Esophagus squamous epithelium (tissue), 4 donors: ENCODE data around the gene LPAR5.

Experiments
- POLR2A ChIP-seq, 4 donors: fragments of 450-650 bp; IDR thresholded peaks; one replicate each; pipeline ENCODE4 v1.6.1; 2017; ENCODE audit warnings: antibody characterized with exemption in 4 of 4, mild to moderate bottlenecking in 4 of 4, moderate library complexity in 3 of 4
- TF ChIP-seq, protein P1 (sequence below), 6 experiments: fragments of 450-650 bp in 4 of 6; fragments of 200-600 bp in 2 of 6; sonication (generic) in 2 of 6; IDR thresholded peaks; one replicate each; pipeline ENCODE4 v1.5.1; 2016 to 2019; ENCODE audit warnings: antibody characterized with exemption in 6 of 6, mild to moderate bottlenecking in 4 of 6, moderate library complexity in 4 of 6

DNA sequence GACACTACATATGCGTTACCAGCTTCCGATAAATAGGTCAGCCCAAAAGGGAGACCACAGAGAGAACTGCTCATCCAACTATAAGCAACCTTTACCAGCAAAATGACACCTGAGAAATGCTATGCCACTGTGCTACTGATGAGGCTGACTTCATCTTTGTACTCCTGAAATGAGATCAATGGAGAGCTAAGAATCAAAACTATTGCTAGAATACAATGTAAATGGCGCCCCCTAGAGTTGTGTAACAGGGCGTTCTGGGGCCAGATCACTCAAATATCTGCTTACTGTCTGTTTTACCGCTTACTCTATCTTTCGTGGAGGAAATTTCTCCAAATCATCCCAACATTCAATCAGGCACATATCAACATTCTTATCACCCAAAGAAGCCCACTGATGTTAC lies 48.9 kb upstream of the LPAR5 start:
- TF ChIP-seq, protein P1, sequence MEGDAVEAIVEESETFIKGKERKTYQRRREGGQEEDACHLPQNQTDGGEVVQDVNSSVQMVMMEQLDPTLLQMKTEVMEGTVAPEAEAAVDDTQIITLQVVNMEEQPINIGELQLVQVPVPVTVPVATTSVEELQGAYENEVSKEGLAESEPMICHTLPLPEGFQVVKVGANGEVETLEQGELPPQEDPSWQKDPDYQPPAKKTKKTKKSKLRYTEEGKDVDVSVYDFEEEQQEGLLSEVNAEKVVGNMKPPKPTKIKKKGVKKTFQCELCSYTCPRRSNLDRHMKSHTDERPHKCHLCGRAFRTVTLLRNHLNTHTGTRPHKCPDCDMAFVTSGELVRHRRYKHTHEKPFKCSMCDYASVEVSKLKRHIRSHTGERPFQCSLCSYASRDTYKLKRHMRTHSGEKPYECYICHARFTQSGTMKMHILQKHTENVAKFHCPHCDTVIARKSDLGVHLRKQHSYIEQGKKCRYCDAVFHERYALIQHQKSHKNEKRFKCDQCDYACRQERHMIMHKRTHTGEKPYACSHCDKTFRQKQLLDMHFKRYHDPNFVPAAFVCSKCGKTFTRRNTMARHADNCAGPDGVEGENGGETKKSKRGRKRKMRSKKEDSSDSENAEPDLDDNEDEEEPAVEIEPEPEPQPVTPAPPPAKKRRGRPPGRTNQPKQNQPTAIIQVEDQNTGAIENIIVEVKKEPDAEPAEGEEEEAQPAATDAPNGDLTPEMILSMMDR (IDR thresholded peaks at IDR 0.05) = peak in 4 of 6 experiments; percentile 27 to 45 (median 40)
- no peak for TF ChIP-seq POLR2A (IDR thresholded peaks at IDR 0.05)
